Adrenal gland (tissue), 19 donors: Measurements from ENCODE around the gene OR4A5. TPM values are rescaled to one million over a fixed set of nuclear protein-coding genes. Genes with fewer than 3 reads are reported as not detected.
"Not testable (repeated sequence)": the region's sequence is repeated elsewhere in the genome, so short reads cannot be mapped to it uniquely, and the experiment has no call there.

Source experiments
- DNase-seq, 7 donors: peaks; one replicate each; pipeline ENCODE4 v3.0.0-alpha.2; 2019 to 2020
- H3K27ac ChIP-seq, 5 donors: fragments of 200-600 bp; sonication (generic) in 4 of 5; 1 replicate in 3 of 5; 2 replicates in 2 of 5; pipeline versions ENCODE4 v1.5.1 to v1.8.0; 2016 to 2020; ENCODE audit warnings: mild to moderate bottlenecking in 1 of 5
- H3K27me3 ChIP-seq: fragments of 200-600 bp; 2 replicates; pipeline ENCODE4 v1.8.0; 2021
- H3K36me3 ChIP-seq, 2 donors: fragments of 200-600 bp; replicated peaks in 1 of 2; 1 replicate in 1 of 2; 2 replicates in 1 of 2; pipeline versions ENCODE4 v1.5.1 to v1.8.0; 2018 to 2022
- H3K4me1 ChIP-seq, 2 donors: fragments of 200-600 bp; replicated peaks in 1 of 2; 1 replicate in 1 of 2; 2 replicates in 1 of 2; pipeline versions ENCODE4 v1.5.1 to v1.8.0; 2018 to 2021
- H3K4me3 ChIP-seq, 4 donors: fragments of 200-600 bp; sonication (generic) in 3 of 4; one replicate each; pipeline ENCODE4 v1.5.1; 2016 to 2018
- H3K9me3 ChIP-seq, 3 donors: fragments of 200-600 bp; sonication (generic) in 1 of 3; replicated peaks in 1 of 3; 1 replicate in 2 of 3; 2 replicates in 1 of 3; pipeline versions ENCODE4 v1.5.1 to v1.8.0; 2016 to 2021
- WGBS, 4 donors: extraction: QIAGEN DNeasy Blood & Tissue Kit in 2 of 4; methylation state at CpG; one replicate each; pipeline versions ENCODE4 v1.1.5 to v1.1.7; 2013 to 2017; 5-methylcytosine and 5-hydroxymethylcytosine counted together
- intact Hi-C, 2 donors: fragments of 100-400 bp; cut with DNase I; formaldehyde crosslinking; loops; one replicate each; pipeline versions ENCODE4 v1.14.1 to v1.15.0; 2022 to 2023
- long read RNA-seq, 10 donors: library from polyadenylated mRNA in 3 of 10; unstranded in 2 of 10; stranded (forward) in 1 of 10; transcript quantifications; one replicate each; pipeline ENCODE4 v2.0.0 and lab custom pipeline, GENCODE V29; 2021 to 2026
- polyA plus RNA-seq, 3 donors: library from polyadenylated mRNA; stranded (reverse); fragments of 200-250 nt in 2 of 3; fragments of 350-450 nt in 1 of 3; fragmentation: Illumina TruSeq in 1 of 3; extraction: RNeasy Lipid Tissue Mini Kit (QIAGEN cat#74804) in 1 of 3; gene quantifications; one replicate each; pipeline ENCODE4 v1.2.3, GENCODE V29; 2013 to 2014
- total RNA-seq, 9 donors: library from RNA; depleted of rRNA in 4 of 9; stranded (reverse); fragments of >200 nt in 4 of 9; fragments of 120-200 nt in 1 of 9; fragmentation: NEBNext Ultra II Directional in 1 of 9; extraction: Animal tissue kit (Norgen Biotek cat#: 25700) in 1 of 9; gene quantifications; one replicate each; pipeline versions ENCODE4 v1.1.0 to v1.2.4, GENCODE V29; 2013 to 2023
- donor health status: healthy with polysubstance abuse.
- donor health status: Bipolar disorder and iron deficiency.
- donor health status: DM: yes; HTN: yes; CAD: no.
- donor health status: DM: no; HTN: no; CAD: no.
- donor health status: DM: no; HTN: no; CAD: no.
- donor health status: DM: yes; HTN: yes; CAD: no.

Gene OR4A5
- not detected for total RNA-seq
- polyA plus RNA-seq = not detected
- long read RNA-seq, donor 1 = 0 reads
- long read RNA-seq, donor 2 = 0 reads
- long read RNA-seq, donor 3 = 0 reads
- long read RNA-seq, donor 4 = 0 reads
- long read RNA-seq, donor 5 = 0 reads
- long read RNA-seq, donor 6 = 0 reads
- long read RNA-seq, donor 7 = 0 reads
- long read RNA-seq, donor 8 = 0 reads
- long read RNA-seq, donor 9 = 0 reads
- long read RNA-seq, donor 10 = 0 reads

- DNase-seq, H3K9me3 ChIP-seq, intact Hi-C loops, H3K27ac ChIP-seq, H3K27me3 ChIP-seq, H3K36me3 ChIP-seq, H3K4me3 ChIP-seq, H3K4me1 ChIP-seq: not testable (repeated sequence)
- 0% methylated on average over 1 of the region's 1 CpG for WGBS, 4 donors
Observed at GRCh38 chr11:54706532-54706931, at the start of gene OR4A5. TSS of gene OR4A5 (plus strand) at chr11:54706832. CDS start at chr11:54706885, 53 bp downstream.

DNA sequence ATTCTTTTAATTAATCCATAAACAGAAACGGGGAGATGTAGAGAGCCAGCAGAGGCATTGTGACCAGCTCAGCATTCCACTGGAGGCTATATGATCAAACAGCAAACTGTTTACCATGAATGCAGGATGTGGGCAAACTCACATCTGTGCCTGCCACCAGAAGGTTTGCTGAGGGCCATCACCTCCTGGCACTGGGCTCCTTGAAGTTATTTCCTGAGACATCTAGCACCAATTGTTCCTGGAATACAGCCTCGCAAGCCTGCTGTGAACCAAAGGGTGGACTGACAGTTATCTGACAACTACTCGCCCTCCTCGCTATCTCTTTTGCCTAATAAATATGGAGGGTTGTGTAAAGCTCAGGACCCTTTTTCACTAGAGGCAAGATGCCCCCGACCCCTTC, 13.5 kb downstream of the OR4A5 start:
- intact Hi-C loops, H3K9me3 ChIP-seq, H3K4me3 ChIP-seq, H3K36me3 ChIP-seq, H3K27ac ChIP-seq, H3K4me1 ChIP-seq, DNase-seq, H3K27me3 ChIP-seq: not testable (repeated sequence)
- 48 to 64% (median 59%) methylated on average over 4 to 5 of the region's 5 CpGs for WGBS, 4 donors

Other genes starting within 250 kb of the OR4A5 start
- gene OR4C46, start 102.8 kb upstream of the OR4A5 start, total RNA-seq = not detected
- not detected for gene OR4C46, start 102.8 kb upstream of the OR4A5 start, polyA plus RNA-seq